ENCODE measurements around the gene PPP1R3G. TPM values are rescaled to one million over a fixed set of nuclear protein-coding genes. Genes with fewer than 3 reads are reported as not detected.

PPP1R3G gene
- total and polyA plus RNA-seq, 2 of the 4 experiments (the other 2 are of a cell fraction): 0.10 to 0.18 TPM

DNA sequence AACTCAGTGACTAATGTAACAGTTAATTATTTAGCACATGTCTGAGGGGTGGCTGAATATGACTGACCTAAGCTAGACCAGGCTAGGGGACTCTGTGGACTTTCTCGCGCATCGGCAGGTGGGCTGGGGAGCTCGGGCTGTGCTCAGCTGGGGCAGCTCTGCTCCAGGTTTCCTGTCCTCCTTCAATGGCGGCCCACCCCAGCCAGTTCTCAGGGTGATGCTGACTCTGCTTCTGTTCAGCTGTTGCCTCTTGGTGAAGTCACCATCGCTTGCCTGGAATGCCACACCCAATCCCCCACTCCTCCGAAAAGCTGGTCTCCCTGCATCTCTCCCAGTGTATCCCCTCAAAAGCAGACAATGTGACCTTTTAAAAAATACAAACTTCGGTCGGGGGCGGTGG, 20.0 kb downstream of the PPP1R3G start:
- Histone ChIP-seq H4K8ac (ENCODE audit: low read depth in 2 of 2, low read length in 2 of 2) (no peak overlapping the region), H4K20me1 (ENCODE audit: insufficient read depth, low read length) (0 out of 2 replicates have a peak, but pooled peaks cover 4% of the 10 kb centered on the region), H2BK5ac (ENCODE audit: low read depth, low read length, poor library complexity, severe bottlenecking) (no peak overlapping the region), H3K56ac (ENCODE audit: extremely low read depth, insufficient read depth, low read length) (no peak overlapping the region), H3K4ac (ENCODE audit: low read depth, low read length) (no peak overlapping the region), H3K23ac (ENCODE audit: low read depth, low read length) (no peak overlapping the region), H2BK15ac (ENCODE audit: low read depth, low read length) (no peak overlapping the region), H3K14ac (replicated peaks; ENCODE audit: low read depth, low read length) (no peak overlapping the region), H3K9ac (ENCODE audit: low read depth, low read length) (no peak overlapping the region), H3K9me1 (ENCODE audit: insufficient read depth, low read length) (no peaks in the 10 kb centered on the region), H3K36me3 (ENCODE audit: control insufficient read depth, insufficient read depth, low read length) (no peaks in the 10 kb centered on the region), H4K91ac (ENCODE audit: insufficient read depth, low read depth, low read length) (no peak overlapping the region), H2AK9ac (replicated peaks; ENCODE audit: low read depth, low read length, poor library complexity) (no peak overlapping the region), H3K9me3 (ENCODE audit: control insufficient read depth, insufficient read depth, low read length) (no peaks in the 10 kb centered on the region), H3K27me3 (ENCODE audit: control insufficient read depth, insufficient read depth, low read length) (peaks cover 5% of the 10 kb centered on the region), H3K4me3 (ENCODE audit: insufficient read depth, low read depth, low read length) (no peak overlapping the region), H4K5ac (ENCODE audit: low read depth, low read length) (no peak overlapping the region), H2BK20ac (ENCODE audit: low read depth, low read length) (no peak overlapping the region), H3K18ac (ENCODE audit: low read depth, low read length) (no peak overlapping the region), H3K4me2 (ENCODE audit: low read depth, low read length) (no peak overlapping the region), H2AFZ (replicated peaks; ENCODE audit: low read length, poor library complexity) (no peak overlapping the region), H2BK120ac (ENCODE audit: low read depth, low read length) (no peak overlapping the region), H3K4me1 (ENCODE audit: control insufficient read depth, insufficient read depth, low read length) (no peaks in the 10 kb centered on the region), H2AK5ac (ENCODE audit: low read depth, low read length) (no peak overlapping the region), H3K79me1 (ENCODE audit: low read depth in 1 of 2, low read length in 2 of 2) (no peaks in the 10 kb centered on the region), H3K27ac (ENCODE audit: insufficient read depth, low read length) (no peak overlapping the region)
- POLR2A ChIA-PET (ENCODE audit: unreplicated experiment): no interaction called here
- intact Hi-C loops (cut with micrococcal nuclease): no loop called here
- no TSS peak for BruUV-seq (replicated peaks)
- TF ChIP-seq MAZ (IDR thresholded peaks at IDR 0.05; ENCODE audit: borderline replicate concordance, low read depth, low read length) (no peak), FOS (IDR thresholded peaks at IDR 0.05; ENCODE audit: low read depth, low read length) (no peak), ELK1 (IDR thresholded peaks at IDR 0.05; ENCODE audit: borderline replicate concordance, low read depth, low read length) (no peak), MXI1 (IDR thresholded peaks at IDR 0.05; ENCODE audit: borderline replicate concordance, low read depth, low read length) (no peak), USF2 (IDR thresholded peaks at IDR 0.05; ENCODE audit: low read depth, low read length) (no peak)
- CTCF ChIA-PET: no interaction called here
- ATAC-seq (ENCODE audit: low read depth) (no peak), DNase-seq (no peak)
- dilution Hi-C loops (cut with HindIII; ENCODE audit: low sequenced_read_pairs, unreplicated experiment): no loop called here
- in situ Hi-C loops (cut with MboI; ENCODE audit: low sequenced_read_pairs): no loop called here
- 96% methylated on average over 5 of the region's 10 CpGs; no CpG with 5 or more reads in 1 of the 2 experiments for WGBS, 2 experiments (ENCODE audit: extremely low coverage in 2 of 2, insufficient read length in 1 of 2)

Data from IMR-90 (cell line).